Endothelial cell of umbilical vein (primary cell): ENCODE data around the gene OTUD7B. TPM values are rescaled to one million over a fixed set of nuclear protein-coding genes. Genes with fewer than 3 reads are reported as not detected.

Experiments
- BruUV-seq: library from RNA; stranded (reverse); fragments of 400-500 nt; replicated peaks from 2 replicates; lab custom pipeline; 2021; lab: Mats Ljungman, UMichigan
- CTCF ChIA-PET: fragments of 300-600, 350-600 bp; sonication (Branson Sonifier 250); formaldehyde crosslinking; loops from one replicate; lab custom pipeline; 2021; ENCODE audit warnings: antibody characterized with exemption, inconsistent platforms; lab: Charles Lee
- POLR2A ChIA-PET: fragments of 300-600, 350-600 bp; sonication (Branson Sonifier 250); formaldehyde crosslinking; loops from one replicate; lab custom pipeline; 2021; ENCODE audit warnings: antibody characterized with exemption, inconsistent platforms; lab: Charles Lee
- DNase-seq: peaks from one replicate; pipeline ENCODE4 v3.0.0-alpha.2; 2011; ENCODE audit warnings: low read depth, low spot score
- FAIRE-seq: peaks from 2 replicates; lab custom pipeline; 2011; peaks lifted over from hg19 to GRCh38; lab: Jason Lieb, UNC
- H2AFZ ChIP-seq: 2 replicates; pipeline ENCODE4 v1.6.0; 2012; ENCODE audit warnings: low read depth, low read length, control low read depth, inconsistent platforms
- H3K27ac ChIP-seq: 2 replicates; pipeline ENCODE4 v1.5.1; 2011; ENCODE audit warnings: low read depth, mild to moderate bottlenecking, control low read depth, low read length, moderate library complexity; ENCODE audit not compliant: insufficient read depth
- H3K27me3 ChIP-seq, 2 experiments: 2 replicates each; pipeline versions ENCODE4 v1.6.0 to v1.6.1; 2011; ENCODE audit warnings: low read length in 2 of 2, mixed read lengths in 1 of 2; ENCODE audit not compliant: control insufficient read depth in 2 of 2, insufficient read depth in 2 of 2
- H3K36me3 ChIP-seq, 2 experiments: 2 replicates in 1 of 2; 3 replicates in 1 of 2; pipeline ENCODE4 v1.5.1; 2011; ENCODE audit warnings: low read length in 2 of 2, mild to moderate bottlenecking in 1 of 2, moderate library complexity in 1 of 2; ENCODE audit not compliant: control insufficient read depth in 2 of 2, insufficient read depth in 2 of 2; ENCODE audit errors: extremely low read depth in 1 of 2
- H3K4me1 ChIP-seq: 3 replicates; pipeline ENCODE4 v1.5.1; 2011; ENCODE audit warnings: mild to moderate bottlenecking, low read length; ENCODE audit not compliant: control insufficient read depth, insufficient read depth; ENCODE audit errors: extremely low read depth
- H3K4me2 ChIP-seq: 2 replicates; pipeline ENCODE4 v1.6.1; 2011; ENCODE audit warnings: low read length, control low read depth, mixed read lengths; ENCODE audit not compliant: insufficient read depth
- H3K4me3 ChIP-seq, 3 experiments: fragments of 200-600 bp in 1 of 3; sonication (generic), shearing (Covaris generic) in 1 of 3; replicated peaks in 1 of 3; 2 replicates each; pipeline ENCODE4 v1.5.1; 2011 to 2016; ENCODE audit warnings: control low read depth in 3 of 3, low read length in 3 of 3, mild to moderate bottlenecking in 2 of 3, inconsistent platforms in 1 of 3, low read depth in 1 of 3, moderate library complexity in 1 of 3; ENCODE audit not compliant: insufficient read depth in 1 of 3
- H3K79me2 ChIP-seq: 2 replicates; pipeline ENCODE4 v1.6.0; 2012; ENCODE audit warnings: low read length, inconsistent platforms; ENCODE audit not compliant: control insufficient read depth, insufficient read depth
- H3K9ac ChIP-seq: replicated peaks from 2 replicates; pipeline ENCODE3; 2011; ENCODE audit warnings: low read length, control low read depth; ENCODE audit not compliant: insufficient read depth; ENCODE audit errors: extremely low read depth
- H3K9me1 ChIP-seq: replicated peaks from 3 replicates; pipeline ENCODE4 v1.6.0; 2011; ENCODE audit warnings: mild to moderate bottlenecking, low read length; ENCODE audit not compliant: control insufficient read depth, insufficient read depth; ENCODE audit errors: extremely low read depth
- H3K9me3 ChIP-seq: replicated peaks from 2 replicates; pipeline ENCODE4 v1.5.1; 2012; ENCODE audit warnings: low read length, inconsistent platforms; ENCODE audit not compliant: control insufficient read depth, insufficient read depth
- H4K20me1 ChIP-seq: replicated peaks from 2 replicates; pipeline ENCODE3; 2011; ENCODE audit warnings: mild to moderate bottlenecking, low read length; ENCODE audit not compliant: control insufficient read depth, insufficient read depth; ENCODE audit errors: extremely low read depth
- CTCF ChIP-seq, 2 donors: IDR thresholded peaks; 1 replicate in 1 of 2; 2 replicates in 1 of 2; pipeline ENCODE4 v1.5.1; 2011; ENCODE audit warnings: low read length in 2 of 2, mild to moderate bottlenecking in 2 of 2, moderate library complexity in 2 of 2, control low read depth in 1 of 2, inconsistent platforms in 1 of 2, low read depth in 1 of 2; ENCODE audit not compliant: insufficient read depth in 1 of 2; ENCODE audit errors: extremely low read depth in 1 of 2
- EZH2 ChIP-seq: IDR thresholded peaks from 2 replicates; pipeline ENCODE4 v1.6.1; 2012; ENCODE audit warnings: borderline replicate concordance, low read depth, mild to moderate bottlenecking, moderate library complexity, low read length, inconsistent platforms; ENCODE audit not compliant: severe bottlenecking
- FOS ChIP-seq: IDR thresholded peaks from 2 replicates; pipeline ENCODE4 v1.6.1; 2011; ENCODE audit warnings: mild to moderate bottlenecking, low read length, moderate library complexity, borderline replicate concordance; ENCODE audit not compliant: insufficient read depth
- GATA2 ChIP-seq: IDR thresholded peaks from 2 replicates; pipeline ENCODE4 v1.7.0; 2011; ENCODE audit warnings: low read depth, mild to moderate bottlenecking, moderate library complexity, mixed read lengths, low read length; ENCODE audit not compliant: insufficient read length, insufficient read depth
- JUN ChIP-seq: IDR thresholded peaks from 2 replicates; pipeline ENCODE4 v1.6.1; 2011; ENCODE audit warnings: borderline replicate concordance, low read depth; ENCODE audit not compliant: insufficient read length, insufficient read depth
- MYC ChIP-seq: IDR thresholded peaks from one replicate; pipeline ENCODE4 v1.6.1; 2011; ENCODE audit warnings: mild to moderate bottlenecking, low read depth, low read length
- POLR2A ChIP-seq: IDR thresholded peaks from 2 replicates; pipeline ENCODE4 v1.6.1; 2012; ENCODE audit warnings: low read depth, mild to moderate bottlenecking, control low read depth, low read length
- POLR2AphosphoS5 ChIP-seq: IDR thresholded peaks from 2 replicates; pipeline ENCODE4 v1.6.1; 2012; ENCODE audit warnings: low read depth, mild to moderate bottlenecking, control low read depth, low read length, moderate library complexity; ENCODE audit not compliant: insufficient read depth
- dilution Hi-C: fragments of 300-500 bp; cut with MboI; formaldehyde crosslinking; loops from one replicate; pipeline ENCODE4 v1.15.0; 2019; ENCODE audit warnings: low sequenced_read_pairs; ENCODE audit not compliant: extremely low pct_ligation_motif_present
- intact Hi-C: fragments of 100-400 bp; cut with micrococcal nuclease; formaldehyde crosslinking; loops from one replicate; pipeline ENCODE4 v1.10.0; 2022
- polyA plus RNA-seq, 4 experiments: library from polyadenylated mRNA; depleted of rRNA in 3 of 4; stranded (reverse) in 3 of 4; unstranded in 1 of 4; fragments of >200 nt; gene quantifications; 2 replicates each; pipeline versions ENCODE4 v1.2.1 to v1.2.3, GENCODE V29; 2011 to 2012; ENCODE audit warnings: missing spikeins in 1 of 4
- total RNA-seq: library from RNA; stranded (reverse); gene quantifications from 2 replicates; pipeline ENCODE4 v1.2.3, GENCODE V29; 2021
- TF ChIP-seq, protein P1 (sequence below): IDR thresholded peaks from 2 replicates; pipeline ENCODE4 v1.6.1; 2011; ENCODE audit not compliant: insufficient read depth, insufficient read length

The OTUD7B gene
- total and polyA plus RNA-seq, 2 donors (not counting 3 experiments of a cell fraction or from before 2014, with no cell fraction given), result 4.3 to 22.8 TPM

GRCh38 chr1:149965440-149965839 lies 45.1 kb downstream of the OTUD7B start:
- FAIRE-seq (no peak), DNase-seq (no peak)
- dilution Hi-C loops (no loop called here), intact Hi-C loops (no loop called here)
- CTCF ChIA-PET, result interaction anchor here (0.8 to 1.7 kb wide), 4 partner anchors 26 to 222 kb away, joined by 3 to 5 read pairs (median 3); no protein-coding TSS in a partner anchor
- no peak overlapping the region for H3K4me3 ChIP-seq
- TF ChIP-seq POLR2AphosphoS5 (no peak), JUN (no peak), GATA2 (no peak), CTCF (IDR thresholded peaks at IDR 0.05; ENCODE audit: extremely low read depth in 1 of 2, insufficient read depth in 1 of 2, low read depth in 1 of 2, low read length in 2 of 2) (no peak), EZH2 (no peak), MYC (no peak), POLR2A (no peak), FOS (no peak)
- TF ChIP-seq, protein P1, sequence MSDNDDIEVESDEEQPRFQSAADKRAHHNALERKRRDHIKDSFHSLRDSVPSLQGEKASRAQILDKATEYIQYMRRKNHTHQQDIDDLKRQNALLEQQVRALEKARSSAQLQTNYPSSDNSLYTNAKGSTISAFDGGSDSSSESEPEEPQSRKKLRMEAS, result no peak
- POLR2A ChIA-PET, result no interaction called here
- H3K4me1 ChIP-seq, result no peaks in the 10 kb centered on the region
- no peaks in the 10 kb centered on the region for H3K9me3 ChIP-seq
- BruUV-seq, result no TSS peak
- H2AFZ ChIP-seq, result no peak overlapping the region
- H3K36me3 ChIP-seq, result peaks cover 7 to 16% of the 10 kb centered on the region in 2 experiments
- H4K20me1 ChIP-seq, result no peaks in the 10 kb centered on the region
- H3K9me1 ChIP-seq, result no peaks in the 10 kb centered on the region
- H3K27me3 ChIP-seq, result no peaks in the 10 kb centered on the region
- H3K79me2 ChIP-seq, result no peaks in the 10 kb centered on the region
- H3K27ac ChIP-seq, result no peak overlapping the region
- no peak overlapping the region for H3K9ac ChIP-seq
- H3K4me2 ChIP-seq, result no peak overlapping the region
